NCI-H460 (cell line): ENCODE results near the gene ERCC6L2. TPM values are rescaled to one million over a fixed set of nuclear protein-coding genes. Genes with fewer than 3 reads are reported as not detected.

Experiments used
- DNase-seq: peaks from one replicate; pipeline ENCODE4 v3.0.0-alpha.2; 2016; ENCODE audit warnings: low read depth; ENCODE audit errors: extremely low read depth
- small RNA-seq, 2 experiments: library from RNA; depleted of rRNA; stranded (forward); fragments of <200 nt; gene quantifications; one replicate each; pipeline ENCODE3, GENCODE V24; 2014
- total RNA-seq: library from RNA; depleted of rRNA; stranded (reverse); fragments of >200 nt; shearing (Covaris generic); gene quantifications from 2 replicates; pipeline ENCODE4 v1.2.3, GENCODE V29; 2014

The ERCC6L2 gene
- total RNA-seq, 1 experiment from 2014 or later, result 62.2 TPM

DNA sequence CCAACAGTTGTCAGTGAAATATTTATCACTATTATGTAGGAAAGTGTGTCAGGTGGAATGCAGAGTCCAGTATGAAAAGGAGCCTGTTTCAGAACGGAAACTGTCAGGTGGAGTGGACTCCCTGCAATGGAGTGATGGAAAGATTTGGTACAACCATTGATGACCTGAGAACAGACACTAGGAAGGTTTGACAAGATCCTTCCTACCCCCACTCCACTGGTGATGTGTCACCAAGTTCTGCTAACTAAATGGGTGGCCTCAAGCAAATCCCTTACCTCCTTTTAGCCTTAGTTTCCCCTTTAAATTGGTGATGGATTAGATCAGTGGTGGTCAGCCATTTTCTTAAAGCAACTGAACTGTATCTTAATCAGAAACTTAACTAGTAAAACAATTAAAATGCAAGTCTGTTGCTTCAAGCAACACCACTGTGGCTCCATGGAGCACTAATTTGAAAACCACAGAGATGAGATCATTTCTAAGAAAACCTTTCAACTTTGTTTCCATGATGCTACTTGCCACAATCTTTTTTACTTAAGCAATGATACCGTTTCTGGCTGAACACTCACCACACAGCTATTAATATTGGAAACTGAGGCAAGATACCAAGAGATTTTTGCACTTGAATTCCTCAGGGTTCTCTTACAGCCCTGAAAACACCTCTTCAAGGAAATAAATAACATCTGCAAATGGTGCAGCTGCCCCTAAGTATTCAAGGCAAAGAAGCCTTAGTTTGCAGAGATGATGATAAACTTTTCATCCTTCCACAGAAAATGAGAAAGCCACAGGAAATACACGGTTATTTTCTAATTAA lies 140.6 kb downstream of the ERCC6L2 start:
- no peak for DNase-seq

Small RNA genes within 50 kb of the gene (small RNA-seq; reads per million reads assigned to genes)
- 0 to 0.18 reads per million in 2 experiments for gene RNA5SP289
- 0.12 to 0.18 reads per million in 2 experiments for gene RNU2-46P
